DND-41 (cell line): Measurements from ENCODE around the gene ILRUN.

Experiments
- ATAC-seq: fragments of 200-7000 bp; cut with Tn5 transposase; 3 replicates; pipeline ENCODE4 v1.9.1; 2021; ENCODE audit warnings: low read depth; ENCODE audit not compliant: insufficient read depth
- DNase-seq: peaks from one replicate; pipeline ENCODE4 v3.0.0-alpha.2; 2020
- H2AFZ ChIP-seq: 2 replicates; pipeline ENCODE4 v1.6.0; 2012; ENCODE audit warnings: low read depth, low read length
- H3K27ac ChIP-seq: 2 replicates; pipeline ENCODE4 v1.5.1; 2012; ENCODE audit warnings: low read length, inconsistent platforms
- H3K27me3 ChIP-seq: fragments of 200-600 bp; sonication (generic); 2 replicates; pipeline ENCODE4 v1.6.0; 2012; ENCODE audit warnings: low read length, mild to moderate bottlenecking, inconsistent platforms; ENCODE audit not compliant: insufficient read depth, poor library complexity
- H3K36me3 ChIP-seq: 2 replicates; pipeline ENCODE4 v1.5.1; 2012; ENCODE audit warnings: low read length, inconsistent platforms; ENCODE audit not compliant: insufficient read depth
- H3K4me1 ChIP-seq: 2 replicates; pipeline ENCODE4 v1.5.1; 2012; ENCODE audit warnings: mild to moderate bottlenecking, low read length; ENCODE audit not compliant: insufficient read depth
- H3K4me2 ChIP-seq: 2 replicates; pipeline ENCODE4 v1.6.0; 2012; ENCODE audit warnings: mild to moderate bottlenecking, moderate library complexity, low read length, inconsistent platforms; ENCODE audit not compliant: insufficient read depth
- H3K4me3 ChIP-seq, 2 experiments: fragments of 200-600 bp in 1 of 2; shearing (Covaris generic) in 1 of 2; 2 replicates each; pipeline ENCODE4 v1.5.1; 2012 to 2016; ENCODE audit warnings: inconsistent platforms in 2 of 2, low read length in 2 of 2, mild to moderate bottlenecking in 2 of 2, low read depth in 1 of 2, moderate library complexity in 1 of 2
- H3K79me2 ChIP-seq: 2 replicates; pipeline ENCODE4 v1.6.0; 2012; ENCODE audit warnings: low read length, inconsistent platforms; ENCODE audit not compliant: insufficient read depth
- H3K9ac ChIP-seq: 2 replicates; pipeline ENCODE4 v1.6.0; 2012; ENCODE audit warnings: low read depth, mild to moderate bottlenecking, inconsistent platforms, low read length, moderate library complexity
- H3K9me3 ChIP-seq: 2 replicates; pipeline ENCODE4 v1.5.1; 2012; ENCODE audit warnings: low read length, moderate library complexity, mild to moderate bottlenecking, inconsistent platforms; ENCODE audit not compliant: insufficient read depth, severe bottlenecking
- H4K20me1 ChIP-seq: 2 replicates; pipeline ENCODE4 v1.6.0; 2012; ENCODE audit warnings: low read length; ENCODE audit not compliant: insufficient read depth
- EZH2 ChIP-seq: IDR thresholded peaks from 3 replicates; pipeline ENCODE4 v1.6.1; 2012; ENCODE audit warnings: borderline replicate concordance, low read depth, mild to moderate bottlenecking, moderate library complexity, low read length, inconsistent platforms; ENCODE audit not compliant: severe bottlenecking
- TF ChIP-seq, protein P1 (sequence below): IDR thresholded peaks from 2 replicates; pipeline ENCODE4 v1.5.1; 2012; ENCODE audit warnings: borderline replicate concordance, low read length, moderate library complexity, mild to moderate bottlenecking; ENCODE audit not compliant: poor library complexity, severe bottlenecking; ENCODE audit errors: extremely low read depth

Gene ILRUN

DNA sequence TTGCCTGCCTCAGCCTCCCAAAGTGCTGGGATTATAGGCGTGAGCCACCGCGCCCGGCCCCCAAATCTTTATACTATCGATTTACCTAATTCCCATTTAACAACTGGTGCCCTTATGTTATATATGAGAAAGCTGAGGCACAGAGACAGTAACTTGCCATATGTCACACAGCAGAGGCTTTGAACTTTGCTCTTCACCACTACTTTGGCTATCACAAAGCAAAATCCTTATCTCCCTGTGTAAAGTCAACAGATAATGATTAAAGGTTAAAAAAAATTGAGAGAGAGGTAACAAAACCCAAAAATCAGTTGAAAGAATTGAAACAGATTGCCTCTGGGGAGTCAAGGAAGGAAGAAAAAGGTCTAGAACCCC is 22.3 kb downstream of the ILRUN start:
- H3K4me3 ChIP-seq, result no peak overlapping the region
- H3K4me1 ChIP-seq, result peaks cover 10% of the 10 kb centered on the region
- ATAC-seq (no peak), DNase-seq (no peak)
- no peak overlapping the region for H3K27ac ChIP-seq
- no peaks in the 10 kb centered on the region for H3K27me3 ChIP-seq
- TF ChIP-seq, protein P1, sequence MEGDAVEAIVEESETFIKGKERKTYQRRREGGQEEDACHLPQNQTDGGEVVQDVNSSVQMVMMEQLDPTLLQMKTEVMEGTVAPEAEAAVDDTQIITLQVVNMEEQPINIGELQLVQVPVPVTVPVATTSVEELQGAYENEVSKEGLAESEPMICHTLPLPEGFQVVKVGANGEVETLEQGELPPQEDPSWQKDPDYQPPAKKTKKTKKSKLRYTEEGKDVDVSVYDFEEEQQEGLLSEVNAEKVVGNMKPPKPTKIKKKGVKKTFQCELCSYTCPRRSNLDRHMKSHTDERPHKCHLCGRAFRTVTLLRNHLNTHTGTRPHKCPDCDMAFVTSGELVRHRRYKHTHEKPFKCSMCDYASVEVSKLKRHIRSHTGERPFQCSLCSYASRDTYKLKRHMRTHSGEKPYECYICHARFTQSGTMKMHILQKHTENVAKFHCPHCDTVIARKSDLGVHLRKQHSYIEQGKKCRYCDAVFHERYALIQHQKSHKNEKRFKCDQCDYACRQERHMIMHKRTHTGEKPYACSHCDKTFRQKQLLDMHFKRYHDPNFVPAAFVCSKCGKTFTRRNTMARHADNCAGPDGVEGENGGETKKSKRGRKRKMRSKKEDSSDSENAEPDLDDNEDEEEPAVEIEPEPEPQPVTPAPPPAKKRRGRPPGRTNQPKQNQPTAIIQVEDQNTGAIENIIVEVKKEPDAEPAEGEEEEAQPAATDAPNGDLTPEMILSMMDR, result no peak
- no peak for TF ChIP-seq EZH2
- peaks cover 92% of the 10 kb centered on the region for H3K79me2 ChIP-seq
- no peak overlapping the region for H3K9ac ChIP-seq
- no peak overlapping the region for H3K4me2 ChIP-seq
- peaks cover 6% of the 10 kb centered on the region; the same call in 1 of the 2 replicates for H3K36me3 ChIP-seq
- no peaks in the 10 kb centered on the region for H3K9me3 ChIP-seq
- no peak overlapping the region for H2AFZ ChIP-seq
- peaks cover 4% of the 10 kb centered on the region; the same call in 1 of the 2 replicates for H4K20me1 ChIP-seq

DNA sequence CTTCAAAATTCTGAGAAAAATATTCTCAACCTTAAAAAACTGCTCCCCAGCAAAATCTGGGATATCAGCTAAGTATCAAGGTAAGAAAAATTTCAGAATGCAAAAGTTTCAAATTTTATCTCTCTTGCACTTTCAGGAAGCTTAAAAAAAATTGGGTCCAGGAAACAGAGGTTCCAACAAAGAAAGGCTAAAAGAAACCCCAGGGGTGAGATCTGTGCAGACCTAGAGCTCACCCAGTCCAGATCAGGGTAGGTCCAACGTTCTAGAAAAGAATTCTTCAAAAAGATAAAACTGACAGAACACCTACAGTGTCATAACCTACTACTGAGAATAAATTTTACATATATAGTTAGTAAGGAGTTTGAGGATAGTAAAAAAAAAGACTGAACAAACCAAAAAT is 23.5 kb downstream of the ILRUN start:
- H3K4me2 ChIP-seq, result no peak overlapping the region
- H3K27me3 ChIP-seq, result no peaks in the 10 kb centered on the region
- H3K9me3 ChIP-seq, result no peaks in the 10 kb centered on the region
- no peak overlapping the region for H3K27ac ChIP-seq
- H3K4me1 ChIP-seq, result peaks cover 10% of the 10 kb centered on the region
- peaks cover 6% of the 10 kb centered on the region; the same call in 1 of the 2 replicates for H3K36me3 ChIP-seq
- H3K4me3 ChIP-seq, result no peak overlapping the region
- ATAC-seq (no peak), DNase-seq (no peak)
- peaks cover 4% of the 10 kb centered on the region; the same call in 1 of the 2 replicates for H4K20me1 ChIP-seq
- H3K79me2 ChIP-seq, result peaks cover 94% of the 10 kb centered on the region
- no peak overlapping the region for H3K9ac ChIP-seq
- H2AFZ ChIP-seq, result no peak overlapping the region
- TF ChIP-seq EZH2, result no peak
- TF ChIP-seq, protein P1, result no peak

DNA sequence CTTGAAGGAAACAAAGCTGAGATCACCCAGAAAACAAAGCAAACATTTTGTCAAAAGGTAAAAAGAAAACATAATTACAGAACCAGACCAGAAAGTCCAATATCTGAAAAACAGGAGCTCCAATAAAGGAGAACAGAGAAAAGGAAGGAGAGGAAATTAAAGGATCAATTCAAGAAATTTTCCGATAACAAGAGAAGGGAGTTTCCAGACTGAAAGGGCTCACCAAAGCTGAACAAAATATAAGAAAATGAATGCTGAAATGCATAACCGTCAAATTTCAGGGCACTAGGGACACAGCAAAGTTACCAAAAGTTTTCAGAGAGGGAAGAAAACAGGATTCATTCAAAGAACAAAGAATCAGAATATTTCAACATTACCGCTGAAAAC is 23.9 kb downstream of the ILRUN start:
- Histone ChIP-seq H4K20me1 (peaks cover 4% of the 10 kb centered on the region; the same call in 1 of the 2 replicates), H3K27me3 (no peaks in the 10 kb centered on the region), H3K9me3 (no peaks in the 10 kb centered on the region), H3K79me2 (peaks cover 96% of the 10 kb centered on the region), H3K4me2 (no peak overlapping the region), H3K27ac (no peak overlapping the region; the same call in 1 of the 2 replicates), H3K36me3 (peaks cover 6% of the 10 kb centered on the region; the same call in 1 of the 2 replicates), H2AFZ (no peak overlapping the region), H3K4me3 (no peak overlapping the region), H3K9ac (no peak overlapping the region), H3K4me1 (peaks cover 10% of the 10 kb centered on the region)
- no peak for TF ChIP-seq EZH2
- TF ChIP-seq, protein P1, result no peak
- ATAC-seq (no peak), DNase-seq (no peak)
